Activated naive CD4-positive, alpha-beta T cell treated with Interleukin-2 at 50 U/mL for 16 hours (primary cell): ENCODE measurements around the gene HIP1.

Experiments used
- DNase-seq: peaks from one replicate; pipeline ENCODE4 v3.0.0-alpha.2; 2020

The HIP1 gene

DNA sequence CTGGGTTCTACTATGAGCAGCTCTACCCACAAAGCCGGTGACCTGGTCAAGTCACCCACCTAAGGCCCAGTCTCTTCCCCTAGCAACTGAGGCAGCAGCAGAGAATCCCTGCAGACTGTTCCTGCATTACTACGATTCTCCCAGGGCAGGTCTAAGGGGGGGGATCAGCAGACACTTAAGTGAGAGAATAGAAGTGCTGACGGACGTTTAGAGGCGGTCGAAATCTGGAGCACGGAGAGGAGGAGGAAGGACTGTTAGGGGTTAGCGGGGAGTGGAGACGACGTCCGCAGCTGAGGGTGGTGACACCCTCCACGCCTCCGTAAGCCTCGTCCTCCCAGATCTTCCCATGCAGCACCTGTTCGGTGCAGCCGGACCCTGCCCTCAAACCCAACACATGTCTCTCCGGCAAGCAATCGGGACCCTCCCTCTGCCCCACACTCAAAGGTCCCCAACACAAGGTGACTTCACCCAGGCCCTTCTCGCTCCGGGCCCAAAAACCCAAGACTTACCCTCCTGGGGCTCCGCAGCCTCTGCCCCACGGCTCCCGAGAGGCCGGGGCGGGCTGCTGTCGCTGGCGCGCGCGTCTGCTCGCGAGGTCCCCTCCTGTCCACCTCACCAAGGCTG lies 253.3 kb downstream of the HIP1 start:
- DNase-seq = peak; percentile 8
